Thyroid gland (tissue), 4 donors: ENCODE measurements around the gene BORA. TPM values are rescaled to one million over a fixed set of nuclear protein-coding genes. Genes with fewer than 3 reads are reported as not detected.
A peak's percentile ranks its signal among the peaks of the same experiment; 100 is the strongest.

Experiments
- DNase-seq, 2 donors: peaks; one replicate each; pipeline ENCODE4 v3.0.0-alpha.2; 2019
- H3K27ac ChIP-seq, 3 donors: fragments of 200-600 bp; sonication (generic); 1 replicate in 2 of 3; 2 replicates in 1 of 3; pipeline ENCODE4 v1.5.1; 2016 to 2019; ENCODE audit warnings: mild to moderate bottlenecking in 1 of 3, moderate library complexity in 1 of 3
- H3K27me3 ChIP-seq: fragments of 200-600 bp; sonication (generic); one replicate; pipeline ENCODE4 v1.5.1; 2019
- H3K36me3 ChIP-seq, 2 donors: fragments of 200-600 bp; sonication (generic); one replicate each; pipeline ENCODE4 v1.5.1; 2016 to 2019
- H3K4me1 ChIP-seq, 2 donors: fragments of 200-600 bp; sonication (generic); one replicate each; pipeline ENCODE4 v1.5.1; 2017 to 2019
- H3K4me3 ChIP-seq, 3 donors: fragments of 200-600 bp; sonication (generic); replicated peaks in 1 of 3; 1 replicate in 2 of 3; 2 replicates in 1 of 3; pipeline ENCODE4 v1.5.1; 2016; ENCODE audit warnings: mild to moderate bottlenecking in 1 of 3
- H3K9me3 ChIP-seq: fragments of 200-600 bp; sonication (generic); one replicate; pipeline ENCODE4 v1.5.1; 2017
- POLR2A ChIP-seq, 2 donors: fragments of 450-650 bp; IDR thresholded peaks; one replicate each; pipeline ENCODE4 v1.6.1; 2017; ENCODE audit warnings: antibody characterized with exemption in 2 of 2, mild to moderate bottlenecking in 2 of 2, moderate library complexity in 1 of 2
- WGBS, 2 donors: methylation state at CpG; one replicate each; pipeline ENCODE4 v1.1.5; 2017; 5-methylcytosine and 5-hydroxymethylcytosine counted together
- intact Hi-C: fragments of 100-400 bp; cut with DNase I; formaldehyde crosslinking; loops from one replicate; pipeline ENCODE4 v1.15.1; 2023
- total RNA-seq, 4 donors: library from RNA; depleted of rRNA; stranded (reverse); fragments of >200 nt; gene quantifications; one replicate each; pipeline ENCODE4 v1.2.3, GENCODE V29; 2016
- TF ChIP-seq, protein P1 (sequence below), 6 experiments: fragments of 200-600 bp in 3 of 6; fragments of 450-650 bp in 3 of 6; sonication (generic) in 3 of 6; IDR thresholded peaks; one replicate each; pipeline ENCODE4 v1.5.1; 2016 to 2019; ENCODE audit warnings: antibody characterized with exemption in 6 of 6, mild to moderate bottlenecking in 2 of 6, inconsistent platforms in 1 of 6, moderate library complexity in 1 of 6

Gene BORA
- total RNA-seq, 4 donors from 2014 or later = 1.7 to 6.6 (median 4.7) TPM

DNA sequence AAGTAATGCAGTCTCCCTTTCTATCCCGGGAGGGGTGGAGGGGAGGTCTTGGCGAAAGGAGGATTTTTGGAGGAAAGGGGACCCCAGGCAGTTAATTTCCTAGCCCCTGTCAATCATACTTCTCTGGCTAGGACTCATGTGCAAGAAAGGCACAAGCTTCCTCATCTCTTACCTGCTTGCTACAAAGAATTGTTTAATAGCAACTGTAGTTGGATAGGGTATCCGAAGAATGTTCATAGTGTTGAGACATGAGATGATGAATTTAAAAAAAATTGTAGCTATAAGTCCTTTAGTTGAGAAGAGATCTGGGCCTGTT is 525 bp downstream of the BORA start:
- intact Hi-C loops = no loop called here
- 6 to 8% methylated on average over 3 of the region's 3 CpGs for WGBS, 2 donors

DNA sequence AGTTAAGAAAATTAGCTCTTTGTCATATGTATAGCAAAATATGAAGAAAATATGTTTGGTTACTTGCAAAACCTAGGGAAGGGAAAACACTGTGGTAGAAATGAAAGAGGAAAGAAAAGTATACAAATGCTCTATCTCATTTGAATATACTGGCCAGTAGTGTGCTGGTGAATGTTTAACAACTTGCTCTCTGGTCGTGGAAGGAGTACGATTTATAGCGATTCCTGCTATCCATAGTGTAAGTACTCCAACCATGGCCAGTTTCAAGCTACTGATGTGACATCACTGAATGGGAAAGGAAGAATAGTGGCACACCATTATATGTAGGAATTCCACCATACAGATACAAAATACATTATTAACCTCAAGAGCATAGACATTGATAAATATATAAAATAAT is 9.3 kb downstream of the BORA start:
- TF ChIP-seq POLR2A (IDR thresholded peaks at IDR 0.05) = no peak
- TF ChIP-seq, protein P1, sequence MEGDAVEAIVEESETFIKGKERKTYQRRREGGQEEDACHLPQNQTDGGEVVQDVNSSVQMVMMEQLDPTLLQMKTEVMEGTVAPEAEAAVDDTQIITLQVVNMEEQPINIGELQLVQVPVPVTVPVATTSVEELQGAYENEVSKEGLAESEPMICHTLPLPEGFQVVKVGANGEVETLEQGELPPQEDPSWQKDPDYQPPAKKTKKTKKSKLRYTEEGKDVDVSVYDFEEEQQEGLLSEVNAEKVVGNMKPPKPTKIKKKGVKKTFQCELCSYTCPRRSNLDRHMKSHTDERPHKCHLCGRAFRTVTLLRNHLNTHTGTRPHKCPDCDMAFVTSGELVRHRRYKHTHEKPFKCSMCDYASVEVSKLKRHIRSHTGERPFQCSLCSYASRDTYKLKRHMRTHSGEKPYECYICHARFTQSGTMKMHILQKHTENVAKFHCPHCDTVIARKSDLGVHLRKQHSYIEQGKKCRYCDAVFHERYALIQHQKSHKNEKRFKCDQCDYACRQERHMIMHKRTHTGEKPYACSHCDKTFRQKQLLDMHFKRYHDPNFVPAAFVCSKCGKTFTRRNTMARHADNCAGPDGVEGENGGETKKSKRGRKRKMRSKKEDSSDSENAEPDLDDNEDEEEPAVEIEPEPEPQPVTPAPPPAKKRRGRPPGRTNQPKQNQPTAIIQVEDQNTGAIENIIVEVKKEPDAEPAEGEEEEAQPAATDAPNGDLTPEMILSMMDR (IDR thresholded peaks at IDR 0.05) = no peak
- Histone ChIP-seq H3K9me3 (no peaks in the 10 kb centered on the region), H3K36me3 (no peaks in the 10 kb centered on the region), H3K27me3 (no peaks in the 10 kb centered on the region), H3K27ac (no peak overlapping the region), H3K4me1 (no peaks in the 10 kb centered on the region), H3K4me3 (no peak overlapping the region)
- WGBS, 2 donors = 91 to 93% methylated on average over 3 of the region's 3 CpGs
- no peak for DNase-seq
- intact Hi-C loops = no loop called here

More for the DNA sequence above, 525 bp downstream of the BORA start:
- Histone ChIP-seq H3K27me3 (no peaks in the 10 kb centered on the region), H3K4me3 (peak overlapping the region; percentile 25 to 81 (median 76)), H3K36me3 (no peaks in the 10 kb centered on the region), H3K4me1 (peaks cover 4 to 5% of the 10 kb centered on the region in 2 donors), H3K9me3 (no peaks in the 10 kb centered on the region), H3K27ac (no peak overlapping the region)
- no peak for DNase-seq
- TF ChIP-seq, protein P1 (IDR thresholded peaks at IDR 0.05) = no peak
- no peak for TF ChIP-seq POLR2A (IDR thresholded peaks at IDR 0.05)

DNA sequence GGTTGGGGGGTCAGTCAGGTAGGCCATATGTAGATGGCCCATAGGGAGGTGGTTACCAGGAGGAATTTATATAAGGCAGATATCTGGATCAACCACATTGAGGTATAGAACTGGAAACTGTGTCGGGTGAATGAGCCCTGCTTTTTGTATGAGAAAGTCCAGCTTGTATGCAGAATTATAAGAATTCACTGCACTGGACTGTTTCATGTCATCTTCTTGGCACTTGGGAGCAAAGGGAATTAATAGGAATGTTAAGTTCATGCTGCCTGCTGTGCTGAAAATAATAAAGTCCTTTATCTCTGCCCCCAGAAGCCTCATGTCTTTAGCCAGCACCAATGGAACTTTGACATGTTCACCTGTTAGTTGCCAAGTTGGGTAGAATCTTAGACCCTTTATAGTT is 12.3 kb downstream of the BORA start:
- Histone ChIP-seq H3K27ac (no peak overlapping the region), H3K36me3 (no peaks in the 10 kb centered on the region), H3K4me3 (no peak overlapping the region), H3K9me3 (no peaks in the 10 kb centered on the region), H3K4me1 (no peaks in the 10 kb centered on the region), H3K27me3 (no peaks in the 10 kb centered on the region)
- DNase-seq = no peak
- intact Hi-C loops = no loop called here
- TF ChIP-seq POLR2A (IDR thresholded peaks at IDR 0.05) = no peak
- TF ChIP-seq, protein P1 (IDR thresholded peaks at IDR 0.05) = no peak
- 88 to 89% methylated on average over 1 of the region's 1 CpG for WGBS, 2 donors

DNA sequence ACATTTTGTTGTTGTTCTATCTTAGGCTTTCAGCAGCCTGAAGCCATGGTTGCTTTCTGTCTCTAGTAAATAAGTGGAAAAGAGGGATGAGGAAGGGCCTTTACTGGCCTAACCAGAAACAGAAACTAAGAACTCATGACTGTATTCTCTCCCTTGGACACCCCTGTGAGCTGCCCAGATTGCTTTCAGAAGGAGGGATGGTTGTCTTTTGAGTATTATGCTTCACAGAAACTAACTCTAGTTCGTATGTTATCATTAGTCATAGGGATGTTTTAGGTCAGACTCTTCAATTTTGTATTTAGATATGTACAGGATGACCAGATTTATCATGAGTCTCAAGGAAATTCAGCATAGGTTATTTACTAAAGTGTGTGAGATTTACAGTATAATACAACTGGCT is 17.5 kb downstream of the BORA start:
- Histone ChIP-seq H3K9me3 (no peaks in the 10 kb centered on the region), H3K27ac (no peak overlapping the region), H3K4me1 (peaks cover 0 to 3% of the 10 kb centered on the region in 2 donors), H3K36me3 (no peaks in the 10 kb centered on the region), H3K27me3 (no peaks in the 10 kb centered on the region), H3K4me3 (no peak overlapping the region)
- no peak for TF ChIP-seq POLR2A (IDR thresholded peaks at IDR 0.05)
- TF ChIP-seq, protein P1 (IDR thresholded peaks at IDR 0.05) = no peak
- WGBS, 2 donors = 88 to 96% methylated on average over 1 of the region's 1 CpG
- no peak for DNase-seq
- intact Hi-C loops = no loop called here

DNA sequence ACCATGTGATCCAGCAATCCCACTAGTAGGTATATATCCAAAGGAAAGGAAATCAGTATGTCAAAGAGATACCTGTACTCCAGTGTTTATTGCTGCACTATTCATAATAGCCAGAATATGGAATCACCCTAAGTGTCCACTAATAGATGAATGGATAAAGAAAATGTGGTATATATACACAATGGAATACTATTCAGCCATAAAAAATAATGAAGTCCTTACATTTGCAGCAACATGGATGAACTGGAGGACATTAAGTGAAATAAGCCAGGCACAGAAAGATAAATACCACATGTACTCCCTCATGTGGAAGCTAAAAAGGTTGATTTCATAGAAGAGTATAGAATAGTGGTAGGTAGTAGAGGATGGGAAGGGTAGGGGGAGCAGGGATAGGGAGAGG is 23.5 kb downstream of the BORA start:
- Histone ChIP-seq H3K9me3 (no peaks in the 10 kb centered on the region), H3K27me3 (no peaks in the 10 kb centered on the region), H3K4me3 (no peak overlapping the region), H3K36me3 (peaks cover 11 to 19% of the 10 kb centered on the region in 2 donors), H3K4me1 (peaks cover 0 to 3% of the 10 kb centered on the region in 2 donors), H3K27ac (no peak overlapping the region)
- no peak for DNase-seq
- intact Hi-C loops = no loop called here
- TF ChIP-seq POLR2A (IDR thresholded peaks at IDR 0.05) = no peak
- TF ChIP-seq, protein P1 (IDR thresholded peaks at IDR 0.05) = no peak
